HCT116 (cell line): ENCODE measurements around the gene DHX40.
A peak's percentile ranks its signal among the peaks of the same experiment; 100 is the strongest.

Experiments used
- EZH2 ChIP-seq: fragments of 200-600 bp; sonication (generic); IDR thresholded peaks from 2 replicates; pipeline ENCODE4 v1.6.1; 2017; ENCODE audit warnings: antibody characterized with exemption, mixed run types
- FOSL1 ChIP-seq: IDR thresholded peaks from 2 replicates; pipeline ENCODE4 v1.6.1; 2012; ENCODE audit warnings: low read depth
- JUND ChIP-seq: IDR thresholded peaks from 2 replicates; pipeline ENCODE4 v1.6.1; 2012
- POLR2A ChIP-seq: IDR thresholded peaks from 2 replicates; pipeline ENCODE4 v1.7.0; 2011; ENCODE audit warnings: borderline replicate concordance; ENCODE audit not compliant: insufficient read depth, insufficient read length; ENCODE audit errors: extremely low read depth
- POLR2AphosphoS5 ChIP-seq: IDR thresholded peaks from 2 replicates; pipeline ENCODE4 v1.6.1; 2011; ENCODE audit warnings: mild to moderate bottlenecking, low read depth, low read length, moderate library complexity
- SP1 ChIP-seq: IDR thresholded peaks from 2 replicates; pipeline ENCODE4 v1.6.1; 2012; ENCODE audit warnings: low read depth
- TF ChIP-seq, protein P1 (sequence below), 3 experiments: fragments of 200-600 bp in 1 of 3; sonication (generic) in 1 of 3; IDR thresholded peaks in 2 of 3; conservative IDR thresholded peaks in 1 of 3; 2 replicates each; pipeline ENCODE4 v1.5.1; 2012 to 2017; ENCODE audit warnings: low read depth in 2 of 3, low read length in 2 of 3, antibody characterized with exemption in 1 of 3, borderline replicate concordance in 1 of 3, control low read depth in 1 of 3, mild to moderate bottlenecking in 1 of 3, mixed read lengths in 1 of 3, mixed run types in 1 of 3, moderate library complexity in 1 of 3; ENCODE audit not compliant: insufficient read depth in 1 of 3
- TF ChIP-seq, protein P2 (sequence below): IDR thresholded peaks from 2 replicates; pipeline ENCODE4 v1.6.1; 2011; ENCODE audit warnings: mild to moderate bottlenecking, low read length, moderate library complexity; ENCODE audit not compliant: insufficient replicate concordance; ENCODE audit errors: extremely low read depth

DNA sequence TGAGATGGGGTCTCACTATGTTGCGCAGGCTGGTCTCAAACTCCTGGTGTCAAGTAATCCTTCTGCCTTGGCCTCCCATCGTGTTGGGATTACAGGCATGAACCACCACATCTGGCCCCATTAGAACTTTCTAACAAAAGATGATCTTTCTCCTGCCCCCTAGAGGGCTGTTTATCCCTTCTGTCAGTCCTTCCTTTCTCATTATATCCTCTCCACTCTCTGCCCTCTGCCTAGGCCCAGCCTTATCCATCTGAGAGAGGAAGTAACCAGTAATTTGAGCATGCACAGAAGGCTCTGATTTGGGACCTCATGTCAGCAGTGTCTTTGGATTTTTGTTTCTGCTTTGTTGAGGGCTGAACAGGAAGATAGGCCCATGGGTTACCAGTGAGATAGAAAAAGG, 4.4 kb upstream of the DHX40 start:
- TF ChIP-seq EZH2 (no peak), JUND (no peak), POLR2A (no peak), SP1 (0 out of 2 replicates have a peak, but pooled peaks have one; percentile 7), POLR2AphosphoS5 (no peak), FOSL1 (0 out of 2 replicates have a peak, but pooled peaks have one; percentile 1)
- TF ChIP-seq, protein P1, sequence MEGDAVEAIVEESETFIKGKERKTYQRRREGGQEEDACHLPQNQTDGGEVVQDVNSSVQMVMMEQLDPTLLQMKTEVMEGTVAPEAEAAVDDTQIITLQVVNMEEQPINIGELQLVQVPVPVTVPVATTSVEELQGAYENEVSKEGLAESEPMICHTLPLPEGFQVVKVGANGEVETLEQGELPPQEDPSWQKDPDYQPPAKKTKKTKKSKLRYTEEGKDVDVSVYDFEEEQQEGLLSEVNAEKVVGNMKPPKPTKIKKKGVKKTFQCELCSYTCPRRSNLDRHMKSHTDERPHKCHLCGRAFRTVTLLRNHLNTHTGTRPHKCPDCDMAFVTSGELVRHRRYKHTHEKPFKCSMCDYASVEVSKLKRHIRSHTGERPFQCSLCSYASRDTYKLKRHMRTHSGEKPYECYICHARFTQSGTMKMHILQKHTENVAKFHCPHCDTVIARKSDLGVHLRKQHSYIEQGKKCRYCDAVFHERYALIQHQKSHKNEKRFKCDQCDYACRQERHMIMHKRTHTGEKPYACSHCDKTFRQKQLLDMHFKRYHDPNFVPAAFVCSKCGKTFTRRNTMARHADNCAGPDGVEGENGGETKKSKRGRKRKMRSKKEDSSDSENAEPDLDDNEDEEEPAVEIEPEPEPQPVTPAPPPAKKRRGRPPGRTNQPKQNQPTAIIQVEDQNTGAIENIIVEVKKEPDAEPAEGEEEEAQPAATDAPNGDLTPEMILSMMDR (IDR thresholded peaks at IDR 0.05 in 2 of 3, conservative IDR thresholded peaks at IDR 0.05 in 1 of 3; ENCODE audit: borderline replicate concordance in 1 of 3, insufficient read depth in 1 of 3, low read depth in 2 of 3, low read length in 2 of 3): peak; percentile 59 to 75 (median 65)
- TF ChIP-seq, protein P2, sequence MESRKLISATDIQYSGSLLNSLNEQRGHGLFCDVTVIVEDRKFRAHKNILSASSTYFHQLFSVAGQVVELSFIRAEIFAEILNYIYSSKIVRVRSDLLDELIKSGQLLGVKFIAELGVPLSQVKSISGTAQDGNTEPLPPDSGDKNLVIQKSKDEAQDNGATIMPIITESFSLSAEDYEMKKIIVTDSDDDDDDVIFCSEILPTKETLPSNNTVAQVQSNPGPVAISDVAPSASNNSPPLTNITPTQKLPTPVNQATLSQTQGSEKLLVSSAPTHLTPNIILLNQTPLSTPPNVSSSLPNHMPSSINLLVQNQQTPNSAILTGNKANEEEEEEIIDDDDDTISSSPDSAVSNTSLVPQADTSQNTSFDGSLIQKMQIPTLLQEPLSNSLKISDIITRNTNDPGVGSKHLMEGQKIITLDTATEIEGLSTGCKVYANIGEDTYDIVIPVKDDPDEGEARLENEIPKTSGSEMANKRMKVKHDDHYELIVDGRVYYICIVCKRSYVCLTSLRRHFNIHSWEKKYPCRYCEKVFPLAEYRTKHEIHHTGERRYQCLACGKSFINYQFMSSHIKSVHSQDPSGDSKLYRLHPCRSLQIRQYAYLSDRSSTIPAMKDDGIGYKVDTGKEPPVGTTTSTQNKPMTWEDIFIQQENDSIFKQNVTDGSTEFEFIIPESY: no peak
